Progenitor cell of endocrine pancreas (in vitro differentiated cells): ENCODE measurements around the gene DHRS11. TPM values are rescaled to one million over a fixed set of nuclear protein-coding genes. Genes with fewer than 3 reads are reported as not detected.

Experiments
- DNase-seq: peaks from one replicate; pipeline ENCODE4 v3.0.0; 2021; ENCODE audit warnings: low spot score; ENCODE audit not compliant: unreplicated experiment
- H3K27ac Mint-ChIP-seq: 2 replicates; pipeline ENCODE4 v1.8.0; 2021; ENCODE audit warnings: mild to moderate bottlenecking, moderate library complexity, mixed read lengths
- H3K27me3 Mint-ChIP-seq: 2 replicates; pipeline ENCODE4 v1.8.0; 2021; ENCODE audit warnings: mixed read lengths
- H3K36me3 Mint-ChIP-seq: 2 replicates; pipeline ENCODE4 v1.8.0; 2022; ENCODE audit warnings: mixed read lengths; ENCODE audit not compliant: insufficient read depth
- H3K4me1 Mint-ChIP-seq: 2 replicates; pipeline ENCODE4 v1.8.0; 2021; ENCODE audit warnings: low read depth, mixed read lengths
- H3K4me3 Mint-ChIP-seq: 2 replicates; pipeline ENCODE4 v1.8.0; 2021; ENCODE audit warnings: low read depth, mild to moderate bottlenecking, moderate library complexity, mixed read lengths
- H3K9me3 Mint-ChIP-seq: 2 replicates; pipeline ENCODE4 v1.8.0; 2021; ENCODE audit warnings: low read depth, mixed read lengths
- CTCF ChIP-seq: fragments of 200-600 bp; sonication (generic); IDR thresholded peaks from one replicate; pipeline ENCODE4 v1.5.0; 2021; ENCODE audit warnings: antibody characterized with exemption, mild to moderate bottlenecking; ENCODE audit not compliant: unreplicated experiment
- total RNA-seq: library from RNA; stranded (reverse); gene quantifications from 2 replicates; pipeline ENCODE4 v1.2.1, GENCODE V29; 2021

The DHRS11 gene
- total RNA-seq, 1 donor from 2014 or later = 12.0 TPM

GRCh38 chr17:36583787-36584186, 7.9 kb upstream of the DHRS11 start:
- DNase-seq = no peak
- Mint-ChIP-seq H3K36me3 (peaks cover 21% of the 10 kb centered on the region), H3K4me3 (no peak overlapping the region), H3K27ac (no peak overlapping the region), H3K27me3 (no peaks in the 10 kb centered on the region), H3K9me3 (no peaks in the 10 kb centered on the region), H3K4me1 (no peaks in the 10 kb centered on the region)
- TF ChIP-seq CTCF = no peak

GRCh38 chr17:36586138-36586537, 5.5 kb upstream of the DHRS11 start:
- H3K4me1 Mint-ChIP-seq = peaks cover 1% of the 10 kb centered on the region
- TF ChIP-seq CTCF = no peak
- no peaks in the 10 kb centered on the region for H3K9me3 Mint-ChIP-seq
- H3K4me3 Mint-ChIP-seq = no peak overlapping the region
- H3K27ac Mint-ChIP-seq = no peak overlapping the region
- H3K27me3 Mint-ChIP-seq = no peaks in the 10 kb centered on the region
- peaks cover 16% of the 10 kb centered on the region for H3K36me3 Mint-ChIP-seq
- no peak for DNase-seq

GRCh38 chr17:36590082-36590481, 1.6 kb upstream of the DHRS11 start:
- Mint-ChIP-seq H3K4me1 (peaks cover 13% of the 10 kb centered on the region), H3K9me3 (no peaks in the 10 kb centered on the region), H3K27ac (no peak overlapping the region), H3K27me3 (no peaks in the 10 kb centered on the region), H3K4me3 (no peak overlapping the region), H3K36me3 (peaks cover 15% of the 10 kb centered on the region)
- no peak for TF ChIP-seq CTCF
- DNase-seq = no peak

- Mint-ChIP-seq H3K27me3 (no peaks in the 10 kb centered on the region), H3K4me1 (peaks cover 13% of the 10 kb centered on the region), H3K9me3 (no peaks in the 10 kb centered on the region), H3K4me3 (peak overlapping the region; percentile 75), H3K27ac (peak overlapping the region; percentile 49), H3K36me3 (peaks cover 7% of the 10 kb centered on the region)
- DNase-seq = no peak
- no peak for TF ChIP-seq CTCF
Observed at GRCh38 chr17:36592316-36592715, 637 bp downstream of the DHRS11 start.

GRCh38 chr17:36592716-36593321, 1.1 kb downstream of the DHRS11 start:
- Mint-ChIP-seq H3K9me3 (no peaks in the 10 kb centered on the region), H3K4me3 (peak overlapping the region; percentile 75), H3K36me3 (peaks cover 7% of the 10 kb centered on the region), H3K27me3 (no peaks in the 10 kb centered on the region), H3K27ac (peak overlapping the region; percentile 49), H3K4me1 (peaks cover 13% of the 10 kb centered on the region)
- TF ChIP-seq CTCF = no peak
- DNase-seq = no peak
